ENCODE results near the gene SMARCD1. TPM values are rescaled to one million over a fixed set of nuclear protein-coding genes. Genes with fewer than 3 reads are reported as not detected.

SMARCD1 gene
- total and polyA plus RNA-seq, 9 of the 15 experiments (the other 6 are each of a cell fraction or from before 2014, with no cell fraction given) = 0.86 to 91.7 (median 48.0) TPM

DNA sequence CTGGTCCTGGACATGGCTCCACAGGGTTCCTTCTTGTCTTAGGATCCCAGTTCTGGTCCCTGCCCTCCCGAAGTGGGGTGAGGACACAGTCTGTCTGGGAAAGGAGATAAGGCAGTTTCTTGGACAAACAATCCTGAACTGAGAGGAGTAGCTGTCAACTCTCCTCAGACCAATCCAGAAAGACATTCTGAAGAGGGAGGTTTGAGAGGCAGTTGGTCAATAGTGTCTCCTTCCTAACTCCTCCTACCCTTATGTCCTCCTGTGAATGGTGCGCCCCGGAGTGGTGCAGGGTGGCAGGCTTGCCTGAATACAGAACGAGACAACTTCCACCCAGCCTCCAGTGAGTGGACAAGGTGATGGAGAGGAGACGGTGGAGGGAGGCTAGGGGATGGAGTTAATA, 43.2 kb upstream of the SMARCD1 start (continued):
- TF ChIP-seq CUX1 (CRISPR knock-in tag; IDR thresholded peaks at IDR 0.05) (no peak), PRMT5 (CRISPR knock-in tag; IDR thresholded peaks at IDR 0.05) (no peak), TCF15 (CRISPR knock-in tag; IDR thresholded peaks at IDR 0.05) (no peak), PHB (CRISPR knock-in tag; IDR thresholded peaks at IDR 0.05) (no peak), ATF7 (IDR thresholded peaks at IDR 0.05) (peak; percentile 75), MBD1 (CRISPR knock-in tag; IDR thresholded peaks at IDR 0.05) (no peak), RFX1 (IDR thresholded peaks at IDR 0.05) (no peak), ZSCAN32 (CRISPR knock-in tag; IDR thresholded peaks at IDR 0.05) (no peak), TEAD1 (CRISPR knock-in tag; IDR thresholded peaks at IDR 0.05) (no peak), NBN (IDR thresholded peaks at IDR 0.05; ENCODE audit: low read depth) (no peak; the same call in 1 of the 2 replicates), HDAC8 (tag; IDR thresholded peaks at IDR 0.05) (no peak), ZNF830 (CRISPR knock-in tag; IDR thresholded peaks at IDR 0.05) (no peak), HDGF (IDR thresholded peaks at IDR 0.05) (no peak), ARID3A (IDR thresholded peaks at IDR 0.05; ENCODE audit: borderline replicate concordance, low read depth, low read length) (no peak), KAT7 (CRISPR knock-in tag; IDR thresholded peaks at IDR 0.05; ENCODE audit: borderline replicate concordance) (no peak), ETS1 (conservative IDR thresholded peaks at IDR 0.05; ENCODE audit: control insufficient read depth, low read depth, low read length) (no peak)
- TF ChIP-seq, protein P1, sequence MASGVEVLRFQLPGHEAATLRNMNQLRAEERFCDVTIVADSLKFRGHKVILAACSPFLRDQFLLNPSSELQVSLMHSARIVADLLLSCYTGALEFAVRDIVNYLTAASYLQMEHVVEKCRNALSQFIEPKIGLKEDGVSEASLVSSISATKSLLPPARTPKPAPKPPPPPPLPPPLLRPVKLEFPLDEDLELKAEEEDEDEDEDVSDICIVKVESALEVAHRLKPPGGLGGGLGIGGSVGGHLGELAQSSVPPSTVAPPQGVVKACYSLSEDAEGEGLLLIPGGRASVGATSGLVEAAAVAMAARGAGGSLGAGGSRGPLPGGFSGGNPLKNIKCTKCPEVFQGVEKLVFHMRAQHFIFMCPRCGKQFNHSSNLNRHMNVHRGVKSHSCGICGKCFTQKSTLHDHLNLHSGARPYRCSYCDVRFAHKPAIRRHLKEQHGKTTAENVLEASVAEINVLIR (CRISPR knock-in tag; IDR thresholded peaks at IDR 0.05) = no peak

Data from K562 (cell line).